Activated T-cell treated with anti-CD3 and anti-CD28 coated beads, Interleukin-2, amount 50 U/mL, for 72 hours (primary cell): ENCODE results near the gene DIP2C. TPM values are rescaled to one million over a fixed set of nuclear protein-coding genes. Genes with fewer than 3 reads are reported as not detected.
"Not testable (repeated sequence)": the region's sequence is repeated elsewhere in the genome, so short reads cannot be mapped to it uniquely, and the experiment has no call there.

Experiments used
- ATAC-seq, 2 donors: fragments of 150-1000 bp; cut with Tn5 transposase; replicated peaks in 1 of 2; 2 replicates each; pipeline ENCODE4 v1.10.0; 2021; ENCODE audit warnings: moderate library complexity in 2 of 2, mild to moderate bottlenecking in 1 of 2
- DNase-seq, 2 donors: peaks; one replicate each; pipeline ENCODE4 v3.0.0; 2021 to 2022; ENCODE audit warnings: mixed read lengths in 1 of 2
- H3K27ac Mint-ChIP-seq: one replicate; pipeline ENCODE4 v1.8.0; 2022; ENCODE audit warnings: mild to moderate bottlenecking, moderate library complexity, mixed read lengths
- H3K27me3 Mint-ChIP-seq: one replicate; pipeline ENCODE4 v1.8.0; 2022; ENCODE audit warnings: low read depth, mixed read lengths
- H3K36me3 Mint-ChIP-seq, 2 donors: one replicate each; pipeline ENCODE4 v1.8.0; 2022; ENCODE audit warnings: mixed read lengths in 2 of 2, mild to moderate bottlenecking in 1 of 2; ENCODE audit not compliant: insufficient read depth in 2 of 2
- H3K4me1 Mint-ChIP-seq: one replicate; pipeline ENCODE4 v1.8.0; 2022; ENCODE audit warnings: low read depth, mixed read lengths
- H3K4me3 Mint-ChIP-seq, 2 donors: one replicate each; pipeline ENCODE4 v1.8.0; 2022; ENCODE audit warnings: mild to moderate bottlenecking in 2 of 2, mixed read lengths in 2 of 2, moderate library complexity in 2 of 2
- H3K9me3 Mint-ChIP-seq, 2 donors: one replicate each; pipeline ENCODE4 v1.8.0; 2022; ENCODE audit warnings: mixed read lengths in 2 of 2
- total RNA-seq, 2 donors: library from RNA; stranded (reverse); gene quantifications; one replicate each; pipeline ENCODE4 v1.2.3, GENCODE V29; 2022

DIP2C gene
- total RNA-seq, 2 donors from 2014 or later: 0.70 to 1.6 TPM

DNA sequence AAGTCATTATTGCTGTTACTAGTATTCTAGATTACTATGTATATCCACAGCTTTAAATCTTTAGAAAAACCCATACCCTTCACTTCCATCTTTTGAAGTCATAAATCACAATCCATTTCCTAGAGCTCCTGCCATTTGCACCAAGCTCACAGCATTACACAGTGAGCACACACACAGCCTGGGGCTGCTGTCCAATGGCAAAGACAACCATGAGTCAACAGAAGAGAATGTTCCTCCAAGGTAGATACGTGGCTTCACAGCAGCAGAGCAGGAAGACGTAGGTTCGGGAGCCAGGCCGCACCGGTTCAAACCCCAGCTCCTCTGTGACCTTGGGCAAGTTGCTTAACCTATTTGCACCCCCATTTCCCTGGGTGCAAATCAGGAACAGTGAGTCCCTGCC lies 234.6 kb downstream of the DIP2C start:
- Mint-ChIP-seq H3K36me3 (no peaks in the 10 kb centered on the region), H3K4me1 (peaks cover 32% of the 10 kb centered on the region), H3K27ac (no peak overlapping the region), H3K4me3 (peak overlapping the region; percentile 75 to 81), H3K9me3 (no peaks in the 10 kb centered on the region), H3K27me3 (peaks cover 5% of the 10 kb centered on the region)
- ATAC-seq: no peak
- peak in 1 of 2 donors; percentile 17 for DNase-seq

- no peaks in the 10 kb centered on the region for H3K9me3 Mint-ChIP-seq
- no peaks in the 10 kb centered on the region for H3K27me3 Mint-ChIP-seq
- H3K4me3 Mint-ChIP-seq: no peak overlapping the region
- DNase-seq: no peak
- no peaks in the 10 kb centered on the region for H3K36me3 Mint-ChIP-seq
- H3K4me1 Mint-ChIP-seq: peaks cover 32% of the 10 kb centered on the region
- no peak for ATAC-seq
- no peak overlapping the region for H3K27ac Mint-ChIP-seq
These were observed 235.8 kb downstream of the DIP2C start for GRCh38 chr10:453647-454046.

DNA sequence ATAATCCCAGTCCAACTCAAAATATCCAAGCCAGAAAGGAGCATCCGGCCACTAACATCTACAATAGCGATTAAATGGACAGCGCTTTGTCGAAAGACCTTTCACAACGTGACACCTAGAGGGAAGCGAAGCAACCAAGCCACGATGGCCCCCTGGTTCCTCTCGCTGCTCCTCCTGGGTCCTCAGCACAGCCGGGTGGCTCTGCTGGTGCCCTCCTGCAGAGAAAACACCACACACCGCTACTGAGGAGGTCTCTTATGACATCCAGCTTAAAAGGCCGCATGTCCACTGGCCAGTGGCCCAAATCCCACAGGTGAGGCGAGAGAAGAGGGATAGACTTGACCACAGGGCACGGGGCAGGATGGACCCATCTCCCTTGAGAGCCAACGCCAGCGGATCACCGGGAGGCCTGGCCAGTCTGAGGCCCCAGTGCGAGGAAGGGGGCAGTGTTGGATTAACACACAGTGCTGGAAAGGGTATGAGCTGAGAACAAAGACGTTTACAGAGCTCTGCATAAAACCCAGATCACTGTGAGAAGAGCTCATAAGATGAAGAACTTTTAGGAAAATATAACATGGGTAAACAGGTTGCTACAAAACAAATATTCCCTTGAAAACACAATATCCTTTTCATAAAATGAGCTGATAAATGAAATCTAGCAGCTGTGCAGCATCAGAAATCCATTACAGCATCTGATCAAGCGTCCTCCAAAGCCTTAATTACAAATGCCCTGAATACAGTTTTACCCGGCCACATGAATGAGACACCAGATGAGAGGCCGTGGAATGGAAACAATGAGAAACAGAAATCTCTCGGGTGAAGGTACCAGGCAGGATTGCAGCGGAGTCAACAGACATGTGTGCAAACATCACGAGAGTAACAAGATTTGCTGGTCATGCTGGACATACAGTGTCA lies 236.7 kb downstream of the DIP2C start:
- no peak overlapping the region for H3K27ac Mint-ChIP-seq
- DNase-seq (no peak), ATAC-seq (no peak)
- H3K27me3 Mint-ChIP-seq: no peaks in the 10 kb centered on the region
- no peak overlapping the region for H3K4me3 Mint-ChIP-seq
- H3K36me3 Mint-ChIP-seq: no peaks in the 10 kb centered on the region
- H3K4me1 Mint-ChIP-seq: peaks cover 32% of the 10 kb centered on the region
- H3K9me3 Mint-ChIP-seq: no peaks in the 10 kb centered on the region

GRCh38 chr10:451856-452255 lies 237.6 kb downstream of the DIP2C start:
- H3K36me3 Mint-ChIP-seq: no peaks in the 10 kb centered on the region
- peaks cover 32% of the 10 kb centered on the region for H3K4me1 Mint-ChIP-seq
- no peaks in the 10 kb centered on the region for H3K9me3 Mint-ChIP-seq
- H3K27me3 Mint-ChIP-seq: no peaks in the 10 kb centered on the region
- no peak overlapping the region for H3K4me3 Mint-ChIP-seq
- H3K27ac Mint-ChIP-seq: no peak overlapping the region
- no peak for DNase-seq
- ATAC-seq: no peak

- DNase-seq (peak; percentile 69 to 78), ATAC-seq (peak; percentile 98 to 99)
- no peaks in the 10 kb centered on the region for H3K9me3 Mint-ChIP-seq
- no peaks in the 10 kb centered on the region for H3K27me3 Mint-ChIP-seq
- no peaks in the 10 kb centered on the region for H3K36me3 Mint-ChIP-seq
- H3K27ac Mint-ChIP-seq: peak overlapping the region; percentile 31
- peaks cover 32% of the 10 kb centered on the region for H3K4me1 Mint-ChIP-seq
- peak overlapping the region; percentile 65 to 72 for H3K4me3 Mint-ChIP-seq
These were observed 238.4 kb downstream of the DIP2C start for GRCh38 chr10:451021-451471.

- no peak for ATAC-seq
- no peak for DNase-seq
- Mint-ChIP-seq H3K4me1 (peaks cover 32% of the 10 kb centered on the region), H3K4me3 (peak overlapping the region; percentile 65 to 72), H3K9me3 (no peaks in the 10 kb centered on the region), H3K27ac (no peak overlapping the region), H3K27me3 (no peaks in the 10 kb centered on the region), H3K36me3 (no peaks in the 10 kb centered on the region)
These were observed 239.0 kb downstream of the DIP2C start for GRCh38 chr10:450463-450862.

GRCh38 chr10:449331-449730 lies 240.1 kb downstream of the DIP2C start:
- ATAC-seq, DNase-seq, H3K27ac Mint-ChIP-seq, H3K4me3 Mint-ChIP-seq, H3K36me3 Mint-ChIP-seq, H3K27me3 Mint-ChIP-seq, H3K9me3 Mint-ChIP-seq: not testable (repeated sequence)
- H3K4me1 Mint-ChIP-seq: peaks cover 25% of the 10 kb centered on the region

GRCh38 chr10:443459-443858 lies 246.0 kb downstream of the DIP2C start:
- peaks cover under 1% of the 10 kb centered on the region for H3K4me1 Mint-ChIP-seq
- no peak overlapping the region for H3K27ac Mint-ChIP-seq
- H3K4me3 Mint-ChIP-seq: no peak overlapping the region
- no peaks in the 10 kb centered on the region for H3K9me3 Mint-ChIP-seq
- ATAC-seq (no peak), DNase-seq (no peak)
- H3K27me3 Mint-ChIP-seq: peaks cover 9% of the 10 kb centered on the region
- H3K36me3 Mint-ChIP-seq: no peaks in the 10 kb centered on the region

DNA sequence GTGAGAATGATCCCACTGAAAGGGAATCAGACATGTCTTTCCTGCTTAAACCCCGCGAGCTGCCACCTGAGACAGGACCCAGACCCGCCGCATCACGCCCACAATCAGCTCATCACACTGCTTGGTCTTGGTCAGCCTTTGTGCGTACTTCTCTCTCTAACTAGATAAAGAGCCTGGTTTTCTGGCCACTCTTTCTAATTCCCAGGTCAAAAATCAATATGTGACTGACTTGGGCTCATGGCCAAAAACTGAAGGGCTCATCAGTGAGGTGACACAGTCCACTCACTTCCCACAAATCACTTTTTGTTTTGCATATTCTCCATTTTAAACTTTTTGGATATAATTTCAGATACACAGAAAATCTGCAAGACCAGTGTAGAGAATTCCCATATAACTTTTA lies 247.3 kb downstream of the DIP2C start:
- Mint-ChIP-seq H3K27me3 (peaks cover 13% of the 10 kb centered on the region), H3K9me3 (peaks cover 2 to 3% of the 10 kb centered on the region in 2 donors), H3K4me3 (no peak overlapping the region), H3K27ac (no peak overlapping the region), H3K4me1 (peaks cover 13% of the 10 kb centered on the region), H3K36me3 (peaks cover 1 to 2% of the 10 kb centered on the region in 2 donors)
- DNase-seq: no peak
- no peak for ATAC-seq

- no peak overlapping the region for H3K27ac Mint-ChIP-seq
- H3K36me3 Mint-ChIP-seq: peaks cover 2 to 3% of the 10 kb centered on the region in 2 donors
- peaks cover 2 to 4% of the 10 kb centered on the region in 2 donors for H3K9me3 Mint-ChIP-seq
- H3K4me1 Mint-ChIP-seq: peaks cover 18% of the 10 kb centered on the region
- H3K4me3 Mint-ChIP-seq: no peak overlapping the region
- DNase-seq (no peak), ATAC-seq (no peak)
- H3K27me3 Mint-ChIP-seq: peaks cover 15% of the 10 kb centered on the region
These were observed 247.8 kb downstream of the DIP2C start for GRCh38 chr10:441659-442058.

DNA sequence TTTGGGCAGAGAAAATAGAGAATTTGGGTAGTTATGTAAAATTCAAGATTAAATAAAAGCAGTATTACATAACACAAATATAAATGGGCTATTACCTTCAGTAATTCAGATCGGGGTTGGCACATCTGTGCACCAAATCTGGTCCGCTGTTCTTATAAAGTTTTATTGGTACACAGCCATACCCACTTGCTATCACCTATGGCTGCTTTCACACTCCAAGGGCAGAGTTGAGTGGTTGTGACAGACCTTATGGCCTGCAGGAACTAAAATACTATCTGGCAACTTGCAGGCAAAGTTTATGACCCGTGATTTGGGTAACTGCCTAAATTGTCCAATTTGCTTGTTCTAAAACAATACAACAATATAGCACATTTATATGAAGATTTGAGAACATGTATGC lies 249.3 kb downstream of the DIP2C start:
- peaks cover 2 to 4% of the 10 kb centered on the region in 2 donors for H3K9me3 Mint-ChIP-seq

GRCh38 chr10:437698-438490 lies 251.6 kb downstream of the DIP2C start:
- Mint-ChIP-seq H3K9me3 (peaks cover 2 to 4% of the 10 kb centered on the region in 2 donors), H3K4me1 (peaks cover 29% of the 10 kb centered on the region), H3K27me3 (peaks cover 18% of the 10 kb centered on the region), H3K4me3 (peak overlapping the region in 1 of 2 donors; percentile 29), H3K27ac (no peak overlapping the region), H3K36me3 (peaks cover 2 to 3% of the 10 kb centered on the region in 2 donors)
- no peak for DNase-seq
- no peak for ATAC-seq

More for the DNA sequence above, 249.3 kb downstream of the DIP2C start:
- peaks cover 23% of the 10 kb centered on the region for H3K4me1 Mint-ChIP-seq
- no peak overlapping the region for H3K27ac Mint-ChIP-seq
- H3K36me3 Mint-ChIP-seq: peaks cover 2 to 3% of the 10 kb centered on the region in 2 donors
- H3K4me3 Mint-ChIP-seq: no peak overlapping the region
- no peak for DNase-seq
- no peak for ATAC-seq
- peaks cover 16% of the 10 kb centered on the region for H3K27me3 Mint-ChIP-seq
